ENCODE measurements around the gene ONECUT3. TPM values are rescaled to one million over a fixed set of nuclear protein-coding genes. Genes with fewer than 3 reads are reported as not detected.

The ONECUT3 gene
- total and polyA plus RNA-seq, 2 of the 4 experiments (the other 2 are of a cell fraction), result not detected

- Histone ChIP-seq H4K8ac (ENCODE audit: low read depth in 2 of 2, low read length in 2 of 2) (peak overlapping the region in 1 of 2 experiments; percentile 73; a peak in 2 of 4 replicates), H2AK9ac (replicated peaks; ENCODE audit: low read depth, low read length, poor library complexity) (peak overlapping the region; percentile 95), H2BK5ac (ENCODE audit: low read depth, low read length, poor library complexity, severe bottlenecking) (peak overlapping the region; percentile 68), H3K9me3 (ENCODE audit: control insufficient read depth, insufficient read depth, low read length) (no peaks in the 10 kb centered on the region), H3K4ac (ENCODE audit: low read depth, low read length) (peak overlapping the region; percentile 82), H3K27ac (ENCODE audit: insufficient read depth, low read length) (peak overlapping the region; percentile 59), H3K56ac (ENCODE audit: extremely low read depth, insufficient read depth, low read length) (no peak overlapping the region; the same call in 1 of the 2 replicates), H2BK20ac (ENCODE audit: low read depth, low read length) (no peak overlapping the region), H2BK15ac (ENCODE audit: low read depth, low read length) (no peak overlapping the region; the same call in 2 of the 3 replicates), H4K5ac (ENCODE audit: low read depth, low read length) (0 out of 2 replicates have a peak overlapping the region, but pooled peaks have one; percentile 31), H3K4me1 (ENCODE audit: control insufficient read depth, insufficient read depth, low read length) (peaks cover 8% of the 10 kb centered on the region), H3K9me1 (ENCODE audit: insufficient read depth, low read length) (peaks cover 4% of the 10 kb centered on the region; the same call in 1 of the 2 replicates), H2BK120ac (ENCODE audit: low read depth, low read length) (peak overlapping the region; percentile 20; the same call in 1 of the 2 replicates), H3K27me3 (ENCODE audit: control insufficient read depth, insufficient read depth, low read length) (no peaks in the 10 kb centered on the region), H3K14ac (replicated peaks; ENCODE audit: low read depth, low read length) (peak overlapping the region; percentile 84), H3K18ac (ENCODE audit: low read depth, low read length) (peak overlapping the region; percentile 68; the same call in 1 of the 2 replicates), H3K23ac (ENCODE audit: low read depth, low read length) (peak overlapping the region; percentile 22; the same call in 1 of the 2 replicates), H3K4me2 (ENCODE audit: low read depth, low read length) (peak overlapping the region; percentile 98), H2AK5ac (ENCODE audit: low read depth, low read length) (peak overlapping the region; percentile 94), H3K4me3 (ENCODE audit: insufficient read depth, low read depth, low read length) (peak overlapping the region; percentile 68), H3K9ac (ENCODE audit: low read depth, low read length) (peak overlapping the region; percentile 69), H4K91ac (ENCODE audit: insufficient read depth, low read depth, low read length) (peak overlapping the region; percentile 77; the same call in 1 of the 2 replicates), H3K36me3 (ENCODE audit: control insufficient read depth, insufficient read depth, low read length) (peaks cover 21% of the 10 kb centered on the region), H4K20me1 (ENCODE audit: insufficient read depth, low read length) (no peaks in the 10 kb centered on the region; the same call in 1 of the 2 replicates), H2AFZ (replicated peaks; ENCODE audit: low read length, poor library complexity) (peak overlapping the region; percentile 97), H3K79me1 (ENCODE audit: low read depth in 1 of 2, low read length in 2 of 2) (peaks cover 0 to 9% of the 10 kb centered on the region in 2 experiments; a peak in 2 of 4 replicates)
- BruUV-seq (replicated peaks), result no TSS peak
- CTCF ChIA-PET, result no interaction called here
- TF ChIP-seq CTCF (conservative IDR thresholded peaks at IDR 0.05; ENCODE audit: low read depth, low read length) (peak; percentile 60), SMC3 (IDR thresholded peaks at IDR 0.05; ENCODE audit: low read depth, low read length) (no peak; the same call in 1 of the 2 replicates), POLR2A (IDR thresholded peaks at IDR 0.05; ENCODE audit: low read depth, low read length) (peak; percentile 41; the same call in 1 of the 2 replicates), MXI1 (IDR thresholded peaks at IDR 0.05; ENCODE audit: borderline replicate concordance, low read depth, low read length) (peak; percentile 47; the same call in 1 of the 2 replicates), RAD21 (IDR thresholded peaks at IDR 0.05; ENCODE audit: low read length) (peak; percentile 61), MAZ (IDR thresholded peaks at IDR 0.05; ENCODE audit: borderline replicate concordance, low read depth, low read length) (peak; percentile 89; the same call in 1 of the 2 replicates), RCOR1 (IDR thresholded peaks at IDR 0.05; ENCODE audit: insufficient replicate concordance, low read length) (no peak)
- DNase-seq, result peak; percentile 90
- dilution Hi-C loops (cut with HindIII; ENCODE audit: low sequenced_read_pairs, unreplicated experiment) (no loop called here), in situ Hi-C loops (cut with MboI; ENCODE audit: low sequenced_read_pairs) (no loop called here), intact Hi-C loops (cut with micrococcal nuclease) (loop anchor here (1.0 kb wide), 1 partner anchor 14 kb away; no protein-coding TSS in a partner anchor)
- POLR2A ChIA-PET (ENCODE audit: unreplicated experiment), result no interaction called here
- WGBS, 2 experiments (ENCODE audit: extremely low coverage in 2 of 2, insufficient read length in 1 of 2), result 0% methylated on average over 7 of the region's 47 CpGs; no CpG with 5 or more reads in 1 of the 2 experiments
- ATAC-seq (ENCODE audit: low read depth), result peak; percentile 91
Measured at GRCh38 chr19:1812426-1813191, 59.3 kb downstream of the ONECUT3 start.
